H9 (cell line): ENCODE data around the gene MRPL9. TPM values are rescaled to one million over a fixed set of nuclear protein-coding genes. Genes with fewer than 3 reads are reported as not detected.

Experiments used
- DNase-seq: peaks from one replicate; pipeline ENCODE4 v3.0.0-alpha.2; 2017
- H2AFZ ChIP-seq: one replicate; pipeline ENCODE4 v1.6.1; 2013; ENCODE audit warnings: mild to moderate bottlenecking, low read length, control low read depth, moderate library complexity
- H2AK5ac ChIP-seq: 2 replicates; pipeline ENCODE4 v1.6.1; 2013; ENCODE audit warnings: low read length, control low read depth, mixed read lengths; ENCODE audit not compliant: insufficient read length
- H2BK120ac ChIP-seq: one replicate; pipeline ENCODE4 v1.6.1; 2013; ENCODE audit warnings: low read depth, mild to moderate bottlenecking, low read length, control low read depth, inconsistent platforms; ENCODE audit not compliant: poor library complexity, severe bottlenecking
- H2BK12ac ChIP-seq: 2 replicates; pipeline ENCODE4 v1.6.1; 2013; ENCODE audit warnings: low read length, control low read depth, mixed read lengths, low read depth; ENCODE audit not compliant: insufficient read length
- H2BK15ac ChIP-seq: 2 replicates; pipeline ENCODE4 v1.6.1; 2013; ENCODE audit warnings: low read depth, low read length, control low read depth
- H2BK20ac ChIP-seq: one replicate; pipeline ENCODE4 v1.6.1; 2013; ENCODE audit warnings: low read depth, mild to moderate bottlenecking, low read length, control low read depth, inconsistent platforms; ENCODE audit not compliant: poor library complexity, severe bottlenecking
- H2BK5ac ChIP-seq: 2 replicates; pipeline ENCODE4 v1.6.1; 2013; ENCODE audit warnings: low read length, control low read depth, mixed read lengths; ENCODE audit not compliant: insufficient read length
- H3K14ac ChIP-seq: 2 replicates; pipeline ENCODE4 v1.6.1; 2013; ENCODE audit warnings: low read length, control low read depth; ENCODE audit not compliant: insufficient read depth
- H3K18ac ChIP-seq: 2 replicates; pipeline ENCODE4 v1.6.1; 2013; ENCODE audit warnings: low read depth, mild to moderate bottlenecking, mixed read lengths, low read length, control low read depth; ENCODE audit not compliant: insufficient read length
- H3K23ac ChIP-seq: 2 replicates; pipeline ENCODE4 v1.6.1; 2013; ENCODE audit warnings: low read length, control low read depth, mixed read lengths, low read depth; ENCODE audit not compliant: insufficient read length
- H3K23me2 ChIP-seq: 2 replicates; pipeline ENCODE4 v1.6.1; 2013; ENCODE audit warnings: low read depth, mild to moderate bottlenecking, mixed read lengths, low read length, control low read depth; ENCODE audit not compliant: insufficient read length, poor library complexity, severe bottlenecking
- H3K27ac ChIP-seq: 2 replicates; pipeline ENCODE4 v1.5.1; 2013; ENCODE audit warnings: low read length, control low read depth, mixed read lengths, low read depth; ENCODE audit not compliant: insufficient read length
- H3K27me3 ChIP-seq: 2 replicates; pipeline ENCODE4 v1.6.1; 2013; ENCODE audit warnings: low read length, control low read depth, inconsistent platforms; ENCODE audit not compliant: insufficient read depth
- H3K4ac ChIP-seq: 2 replicates; pipeline ENCODE4 v1.6.1; 2013; ENCODE audit warnings: low read depth, mild to moderate bottlenecking, control low read depth, inconsistent platforms, low read length, moderate library complexity
- H3K4me1 ChIP-seq: 2 replicates; pipeline ENCODE4 v1.6.1; 2013; ENCODE audit warnings: low read length, control low read depth, inconsistent platforms; ENCODE audit not compliant: insufficient read depth
- H3K4me2 ChIP-seq: 2 replicates; pipeline ENCODE4 v1.6.1; 2013; ENCODE audit warnings: low read length, control low read depth, mixed read lengths; ENCODE audit not compliant: insufficient read length, insufficient read depth
- H3K56ac ChIP-seq: 2 replicates; pipeline ENCODE4 v1.6.1; 2013; ENCODE audit warnings: low read depth, mild to moderate bottlenecking, mixed read lengths, low read length, control low read depth; ENCODE audit not compliant: insufficient read length
- H3K79me1 ChIP-seq: 2 replicates; pipeline ENCODE4 v1.6.1; 2013; ENCODE audit warnings: low read depth, mild to moderate bottlenecking, moderate library complexity, low read length, control low read depth, inconsistent platforms; ENCODE audit not compliant: insufficient read depth, poor library complexity, severe bottlenecking
- H3K79me2 ChIP-seq: 2 replicates; pipeline ENCODE4 v1.6.1; 2013; ENCODE audit warnings: low read length, control low read depth, inconsistent platforms; ENCODE audit not compliant: insufficient read depth
- H3K9ac ChIP-seq: 2 replicates; pipeline ENCODE4 v1.6.1; 2013; ENCODE audit warnings: low read length, control low read depth, mixed read lengths; ENCODE audit not compliant: insufficient read length; ENCODE audit errors: extremely low read depth
- H3K9me3 ChIP-seq: one replicate; pipeline ENCODE4 v1.6.1; 2013; ENCODE audit warnings: low read depth, low read length, inconsistent platforms; ENCODE audit not compliant: control insufficient read depth
- H3T11ph ChIP-seq: one replicate; pipeline ENCODE4 v1.6.1; 2013; ENCODE audit warnings: mild to moderate bottlenecking, low read length, control low read depth, inconsistent platforms
- H4K20me1 ChIP-seq: one replicate; pipeline ENCODE4 v1.6.1; 2013; ENCODE audit not compliant: control insufficient read depth, insufficient read length, insufficient read depth
- H4K5ac ChIP-seq: 2 replicates; pipeline ENCODE4 v1.6.1; 2013; ENCODE audit warnings: low read depth, mild to moderate bottlenecking, mixed read lengths, low read length, control low read depth; ENCODE audit not compliant: insufficient read length
- H4K8ac ChIP-seq: replicated peaks from 2 replicates; pipeline ENCODE4 v1.6.1; 2013; ENCODE audit warnings: low read length, control low read depth, mixed read lengths, low read depth; ENCODE audit not compliant: insufficient read length
- H4K91ac ChIP-seq: 2 replicates; pipeline ENCODE4 v1.6.1; 2013; ENCODE audit warnings: low read depth, mild to moderate bottlenecking, moderate library complexity, mixed read lengths, low read length, control low read depth; ENCODE audit not compliant: insufficient read length
- H3K27ac Mint-ChIP-seq, 3 experiments: 2 replicates in 2 of 3; 3 replicates in 1 of 3; pipeline ENCODE4 v1.8.0; 2020 to 2021; ENCODE audit warnings: mixed read lengths in 3 of 3, mild to moderate bottlenecking in 1 of 3, moderate library complexity in 1 of 3
- H3K27me3 Mint-ChIP-seq: 2 replicates; pipeline ENCODE4 v1.8.0; 2021; ENCODE audit warnings: low read depth, mild to moderate bottlenecking, moderate library complexity, mixed read lengths
- H3K36me3 Mint-ChIP-seq, 3 experiments: 2 replicates in 2 of 3; 3 replicates in 1 of 3; pipeline ENCODE4 v1.8.0; 2020 to 2021; ENCODE audit warnings: low read depth in 3 of 3, mixed read lengths in 3 of 3; ENCODE audit not compliant: insufficient read depth in 1 of 3
- H3K4me1 Mint-ChIP-seq, 2 experiments: 2 replicates each; pipeline ENCODE4 v1.8.0; 2020; ENCODE audit warnings: mixed read lengths in 2 of 2
- H3K4me3 Mint-ChIP-seq, 2 experiments: 2 replicates in 1 of 2; 3 replicates in 1 of 2; pipeline ENCODE4 v1.8.0; 2020 to 2021; ENCODE audit warnings: mild to moderate bottlenecking in 2 of 2, mixed read lengths in 2 of 2, moderate library complexity in 1 of 2
- H3K9me3 Mint-ChIP-seq, 2 experiments: 2 replicates in 1 of 2; 3 replicates in 1 of 2; pipeline ENCODE4 v1.8.0; 2020; ENCODE audit warnings: mild to moderate bottlenecking in 2 of 2, mixed read lengths in 2 of 2, moderate library complexity in 1 of 2
- WGBS: extraction: QIAGEN DNeasy Blood & Tissue Kit; methylation state at CpG from one replicate; pipeline ENCODE4 v1.1.7; 2013; ENCODE audit warnings: missing lambda C conversion rate, low lambda C conversion rate, mixed read lengths; ENCODE audit not compliant: insufficient read length; ENCODE audit errors: extremely low coverage; 5-methylcytosine and 5-hydroxymethylcytosine counted together
- total RNA-seq: library from RNA; stranded (reverse); gene quantifications from 2 replicates; pipeline ENCODE4 v1.2.1, GENCODE V29; 2021
- TF ChIP-seq, protein P1 (sequence below): fragments of 200-600 bp; sonication (generic); conservative IDR thresholded peaks from 3 replicates; pipeline ENCODE4 v1.8.0; 2021; ENCODE audit warnings: antibody characterized with exemption, mild to moderate bottlenecking

MRPL9 gene
- total RNA-seq, 1 experiment from 2014 or later, result 102 TPM

DNA sequence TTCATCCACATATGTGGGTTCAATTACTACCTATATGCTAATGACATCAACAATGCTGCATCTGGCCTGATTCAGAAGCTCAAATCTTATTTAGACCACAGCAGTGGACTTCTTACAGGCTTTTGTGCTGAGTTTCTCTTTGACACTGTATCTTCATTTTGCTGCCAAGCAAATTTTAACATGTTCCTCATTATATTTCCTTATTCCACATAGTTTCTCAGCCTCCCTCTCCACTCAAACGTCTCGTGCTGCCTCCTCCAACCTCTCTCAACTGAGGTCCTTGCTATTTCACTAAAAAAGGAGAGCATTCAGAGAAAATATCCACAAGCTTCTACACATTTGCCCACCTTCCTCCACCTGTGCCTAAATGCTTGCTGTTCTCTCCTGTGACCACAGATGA is 20.5 kb upstream of the MRPL9 start:
- TF ChIP-seq, protein P1, sequence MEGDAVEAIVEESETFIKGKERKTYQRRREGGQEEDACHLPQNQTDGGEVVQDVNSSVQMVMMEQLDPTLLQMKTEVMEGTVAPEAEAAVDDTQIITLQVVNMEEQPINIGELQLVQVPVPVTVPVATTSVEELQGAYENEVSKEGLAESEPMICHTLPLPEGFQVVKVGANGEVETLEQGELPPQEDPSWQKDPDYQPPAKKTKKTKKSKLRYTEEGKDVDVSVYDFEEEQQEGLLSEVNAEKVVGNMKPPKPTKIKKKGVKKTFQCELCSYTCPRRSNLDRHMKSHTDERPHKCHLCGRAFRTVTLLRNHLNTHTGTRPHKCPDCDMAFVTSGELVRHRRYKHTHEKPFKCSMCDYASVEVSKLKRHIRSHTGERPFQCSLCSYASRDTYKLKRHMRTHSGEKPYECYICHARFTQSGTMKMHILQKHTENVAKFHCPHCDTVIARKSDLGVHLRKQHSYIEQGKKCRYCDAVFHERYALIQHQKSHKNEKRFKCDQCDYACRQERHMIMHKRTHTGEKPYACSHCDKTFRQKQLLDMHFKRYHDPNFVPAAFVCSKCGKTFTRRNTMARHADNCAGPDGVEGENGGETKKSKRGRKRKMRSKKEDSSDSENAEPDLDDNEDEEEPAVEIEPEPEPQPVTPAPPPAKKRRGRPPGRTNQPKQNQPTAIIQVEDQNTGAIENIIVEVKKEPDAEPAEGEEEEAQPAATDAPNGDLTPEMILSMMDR, result no peak
- no peaks in the 10 kb centered on the region for H3K9me3 Mint-ChIP-seq
- Histone ChIP-seq H3K4me2 (no peak overlapping the region), H3K14ac (no peak overlapping the region), H2AK5ac (no peak overlapping the region), H3K27me3 (no peaks in the 10 kb centered on the region), H4K5ac (no peak overlapping the region), H4K91ac (no peak overlapping the region), H3K56ac (no peak overlapping the region), H2BK15ac (no peak overlapping the region), H3T11ph (no peak overlapping the region), H3K23ac (no peak overlapping the region), H2BK20ac (no peak overlapping the region), H3K9ac (no peak overlapping the region), H3K79me1 (no peaks in the 10 kb centered on the region), H3K9me3 (no peaks in the 10 kb centered on the region), H2BK120ac (no peak overlapping the region), H3K79me2 (no peaks in the 10 kb centered on the region), H3K27ac (no peak overlapping the region), H4K8ac (no peak overlapping the region), H2AFZ (no peak overlapping the region), H2BK12ac (no peak overlapping the region), H3K23me2 (no peaks in the 10 kb centered on the region), H4K20me1 (no peaks in the 10 kb centered on the region), H3K4me1 (no peaks in the 10 kb centered on the region; the same call in 1 of the 2 replicates), H3K4ac (no peak overlapping the region), H3K18ac (no peak overlapping the region), H2BK5ac (no peak overlapping the region)
- H3K36me3 Mint-ChIP-seq, result peaks cover 4 to 19% (median 16%) of the 10 kb centered on the region in 3 experiments; a peak in 6 of 7 replicates
- H3K4me1 Mint-ChIP-seq, result peaks cover 1% of the 10 kb centered on the region in 2 experiments
- no peak overlapping the region for H3K4me3 Mint-ChIP-seq
- no peak for DNase-seq
- no peaks in the 10 kb centered on the region for H3K27me3 Mint-ChIP-seq
- WGBS, result no CpG with 5 or more reads among the region's 2 CpGs
- no peak overlapping the region for H3K27ac Mint-ChIP-seq
